CD4-positive, alpha-beta T cell (primary cell): ENCODE results near the gene BICRAL. TPM values are rescaled to one million over a fixed set of nuclear protein-coding genes. Genes with fewer than 3 reads are reported as not detected.

Source experiments
- ATAC-seq: fragments of 200-7000 bp; cut with Tn5 transposase; one replicate; pipeline ENCODE4 v1.10.0; 2022; ENCODE audit warnings: mild to moderate bottlenecking; ENCODE audit not compliant: poor library complexity
- CTCF ChIA-PET: fragments of 350-600 bp; sonication (Branson Sonifier 250); formaldehyde crosslinking; loops from one replicate; lab custom pipeline; 2021; ENCODE audit warnings: antibody characterized with exemption, inconsistent platforms; lab: Charles Lee
- POLR2A ChIA-PET: fragments of 350-600 bp; sonication (Branson Sonifier 250); formaldehyde crosslinking; loops from one replicate; lab custom pipeline; 2021; ENCODE audit warnings: antibody characterized with exemption, inconsistent platforms; lab: Charles Lee
- DNase-seq, 14 experiments: peaks; one replicate each; pipeline ENCODE4 v3.0.0-alpha.2; 2013 to 2020; ENCODE audit warnings: mixed read lengths in 2 of 14
- H3K27ac ChIP-seq, 2 donors: one replicate each; pipeline versions ENCODE4 v1.5.1 to v1.7.0; 2013; ENCODE audit warnings: low read length in 2 of 2, low read depth in 1 of 2, mild to moderate bottlenecking in 1 of 2
- H3K27me3 ChIP-seq, 2 experiments: 1 replicate in 1 of 2; 2 replicates in 1 of 2; pipeline versions ENCODE4 v1.6.1 to v1.7.0; 2013; ENCODE audit warnings: low read length in 2 of 2, control low read depth in 1 of 2, mild to moderate bottlenecking in 1 of 2, moderate library complexity in 1 of 2; ENCODE audit not compliant: insufficient read depth in 2 of 2, control insufficient read depth in 1 of 2
- H3K36me3 ChIP-seq: one replicate; pipeline ENCODE4 v1.6.1; 2013; ENCODE audit warnings: low read length, control low read depth; ENCODE audit not compliant: insufficient read depth
- H3K4me1 ChIP-seq: one replicate; pipeline ENCODE4 v1.6.1; 2013; ENCODE audit warnings: low read length, control low read depth; ENCODE audit not compliant: insufficient read depth
- H3K4me3 ChIP-seq: one replicate; pipeline ENCODE4 v1.5.1; 2013; ENCODE audit warnings: mild to moderate bottlenecking, low read length, moderate library complexity
- H3K9me3 ChIP-seq, 2 experiments: 1 replicate in 1 of 2; 2 replicates in 1 of 2; pipeline versions ENCODE4 v1.6.1 to v1.7.0; 2013; ENCODE audit warnings: low read length in 2 of 2, mild to moderate bottlenecking in 2 of 2, control low read depth in 1 of 2, moderate library complexity in 1 of 2; ENCODE audit not compliant: control insufficient read depth in 1 of 2, insufficient read depth in 1 of 2
- H3K27ac Mint-ChIP-seq: one replicate; pipeline ENCODE4 v1.8.0; 2020; ENCODE audit warnings: mixed read lengths
- H3K27me3 Mint-ChIP-seq: one replicate; pipeline ENCODE4 v1.8.0; 2021; ENCODE audit warnings: mixed read lengths
- H3K36me3 Mint-ChIP-seq: one replicate; pipeline ENCODE4 v1.8.0; 2021; ENCODE audit warnings: low read depth, mixed read lengths
- H3K4me1 Mint-ChIP-seq: one replicate; pipeline ENCODE4 v1.8.0; 2021; ENCODE audit warnings: low read depth, mixed read lengths
- H3K4me3 Mint-ChIP-seq: one replicate; pipeline ENCODE4 v1.8.0; 2020; ENCODE audit warnings: mild to moderate bottlenecking, mixed read lengths
- H3K9me3 Mint-ChIP-seq: one replicate; pipeline ENCODE4 v1.8.0; 2020; ENCODE audit warnings: mixed read lengths
- CTCF ChIP-seq: fragments of 200-600 bp; IDR thresholded peaks from one replicate; pipeline ENCODE4 v1.8.0; 2022; ENCODE audit warnings: antibody characterized with exemption, mild to moderate bottlenecking
- intact Hi-C, 2 experiments: fragments of 100-400 bp; cut with DNase I in 1 of 2; cut with micrococcal nuclease in 1 of 2; formaldehyde crosslinking; loops; one replicate each; pipeline versions ENCODE4 v1.15.1 to v1.9.0; 2023 to 2025; cut with DNase I, micrococcal nuclease
- total RNA-seq, 174 experiments: library from RNA in 2 of 174; stranded (reverse) in 2 of 174; gene quantifications; one replicate each; pipeline ENCODE4 v1.2.3 and lab custom pipeline; 2021 to 2026

The BICRAL gene
- total RNA-seq, 2 experiments from 2014 or later = 15.0 to 15.8 TPM

GRCh38 chr6:42907336-42907735 is 125.5 kb downstream of the BICRAL start:
- Histone ChIP-seq H3K27ac (no peak overlapping the region), H3K4me1 (peaks cover 8% of the 10 kb centered on the region), H3K9me3 (no peaks in the 10 kb centered on the region), H3K36me3 (no peaks in the 10 kb centered on the region), H3K27me3 (peaks cover 7 to 10% of the 10 kb centered on the region in 2 experiments), H3K4me3 (no peak overlapping the region)
- DNase-seq = no peak
- Mint-ChIP-seq H3K9me3 (no peaks in the 10 kb centered on the region), H3K4me1 (peaks cover 4% of the 10 kb centered on the region), H3K4me3 (no peak overlapping the region), H3K27me3 (peaks cover 6% of the 10 kb centered on the region), H3K36me3 (no peaks in the 10 kb centered on the region), H3K27ac (no peak overlapping the region)
- POLR2A ChIA-PET = no interaction called here
- CTCF ChIA-PET = no interaction called here
- intact Hi-C loops = loop anchor here in 1 of 2 experiments (10.0 kb wide), 2 partner anchors 427 to 597 kb away; no protein-coding TSS in a partner anchor
- no peak for ATAC-seq
- TF ChIP-seq CTCF = no peak

- no peak for DNase-seq
Observed at GRCh38 chr6:42909835-42910234, 128.0 kb downstream of the BICRAL start.

GRCh38 chr6:42911171-42912021 is 129.5 kb downstream of the BICRAL start:
- Mint-ChIP-seq H3K4me3 (peak overlapping the region; percentile 39), H3K9me3 (no peaks in the 10 kb centered on the region), H3K27me3 (peaks cover 17% of the 10 kb centered on the region), H3K36me3 (no peaks in the 10 kb centered on the region), H3K27ac (no peak overlapping the region), H3K4me1 (peaks cover 4% of the 10 kb centered on the region)
- ChIA-PET CTCF (no interaction called here), POLR2A (interaction anchor here (0.9 to 2.1 kb wide), 3 partner anchors 18 to 232 kb away, joined by 3 to 12 read pairs (median 3); partner anchors contain the start of gene CNPY3)
- peak; percentile 41 for ATAC-seq
- Histone ChIP-seq H3K27me3 (peaks cover 7 to 10% of the 10 kb centered on the region in 2 experiments), H3K9me3 (no peaks in the 10 kb centered on the region), H3K4me3 (no peak overlapping the region), H3K4me1 (peaks cover 8% of the 10 kb centered on the region), H3K36me3 (no peaks in the 10 kb centered on the region), H3K27ac (no peak overlapping the region)
- TF ChIP-seq CTCF = no peak
- DNase-seq = no peak
- intact Hi-C loops = no loop called here

More at GRCh38 chr6:42909835-42910234, 128.0 kb downstream of the BICRAL start:
- no peaks in the 10 kb centered on the region for H3K36me3 ChIP-seq
- H3K9me3 ChIP-seq = no peaks in the 10 kb centered on the region
- no peak overlapping the region for H3K4me3 ChIP-seq
- intact Hi-C loops = loop anchor here in 1 of 2 experiments (10.0 kb wide), 2 partner anchors 425 to 595 kb away; no protein-coding TSS in a partner anchor
- no peaks in the 10 kb centered on the region for H3K9me3 Mint-ChIP-seq
- no peak overlapping the region for H3K27ac Mint-ChIP-seq
- ATAC-seq = no peak
- no peak overlapping the region for H3K27ac ChIP-seq
- peaks cover 12% of the 10 kb centered on the region for H3K27me3 Mint-ChIP-seq
- no peaks in the 10 kb centered on the region for H3K36me3 Mint-ChIP-seq
- H3K4me3 Mint-ChIP-seq = no peak overlapping the region
- H3K4me1 Mint-ChIP-seq = peaks cover 4% of the 10 kb centered on the region
- no peak for TF ChIP-seq CTCF
- ChIA-PET POLR2A (interaction anchor here (2.1 kb wide), 1 partner anchor 20 kb away, joined by 12 read pairs; the partner anchor contains the start of gene CNPY3), CTCF (no interaction called here)
- peaks cover 7 to 10% of the 10 kb centered on the region in 2 experiments for H3K27me3 ChIP-seq
- peaks cover 8% of the 10 kb centered on the region for H3K4me1 ChIP-seq
